Loucy (cell line): ENCODE results near the gene ADGRF3.
"Not testable (repeated sequence)": the region's sequence is repeated elsewhere in the genome, so short reads cannot be mapped to it uniquely, and the experiment has no call there.

Experiments
- EZH2phosphoT487 ChIP-seq: fragments of 200-600 bp; IDR thresholded peaks from 2 replicates; pipeline ENCODE4 v1.6.1; 2018; ENCODE audit warnings: antibody characterized with exemption, mild to moderate bottlenecking, moderate library complexity, borderline replicate concordance
- TF ChIP-seq, protein P1 (sequence below): fragments of 200-600 bp; sonication (generic); conservative IDR thresholded peaks from 2 replicates; pipeline ENCODE4 v1.5.1; 2014; ENCODE audit warnings: mild to moderate bottlenecking, antibody characterized with exemption, low read length

DNA sequence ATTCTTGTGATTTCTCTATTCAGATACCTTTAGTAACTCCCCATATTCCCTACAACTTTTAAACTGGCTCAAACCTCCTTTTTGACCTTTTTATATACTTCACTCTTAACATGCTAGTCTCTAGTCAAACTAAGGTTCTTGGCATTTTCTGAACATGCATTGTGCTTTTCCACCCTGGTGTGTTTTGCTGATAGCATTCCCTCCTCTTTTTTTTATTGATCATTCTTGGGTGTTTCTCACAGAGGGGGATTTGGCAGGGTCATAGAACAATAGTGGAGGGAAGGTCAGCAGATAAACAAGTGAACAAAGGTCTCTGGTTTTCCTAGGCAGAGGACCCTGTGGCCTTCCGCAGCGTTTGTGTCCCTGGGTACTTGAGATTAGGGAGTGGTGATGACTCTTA lies 23.1 kb upstream of the ADGRF3 start:
- TF ChIP-seq, protein P1, sequence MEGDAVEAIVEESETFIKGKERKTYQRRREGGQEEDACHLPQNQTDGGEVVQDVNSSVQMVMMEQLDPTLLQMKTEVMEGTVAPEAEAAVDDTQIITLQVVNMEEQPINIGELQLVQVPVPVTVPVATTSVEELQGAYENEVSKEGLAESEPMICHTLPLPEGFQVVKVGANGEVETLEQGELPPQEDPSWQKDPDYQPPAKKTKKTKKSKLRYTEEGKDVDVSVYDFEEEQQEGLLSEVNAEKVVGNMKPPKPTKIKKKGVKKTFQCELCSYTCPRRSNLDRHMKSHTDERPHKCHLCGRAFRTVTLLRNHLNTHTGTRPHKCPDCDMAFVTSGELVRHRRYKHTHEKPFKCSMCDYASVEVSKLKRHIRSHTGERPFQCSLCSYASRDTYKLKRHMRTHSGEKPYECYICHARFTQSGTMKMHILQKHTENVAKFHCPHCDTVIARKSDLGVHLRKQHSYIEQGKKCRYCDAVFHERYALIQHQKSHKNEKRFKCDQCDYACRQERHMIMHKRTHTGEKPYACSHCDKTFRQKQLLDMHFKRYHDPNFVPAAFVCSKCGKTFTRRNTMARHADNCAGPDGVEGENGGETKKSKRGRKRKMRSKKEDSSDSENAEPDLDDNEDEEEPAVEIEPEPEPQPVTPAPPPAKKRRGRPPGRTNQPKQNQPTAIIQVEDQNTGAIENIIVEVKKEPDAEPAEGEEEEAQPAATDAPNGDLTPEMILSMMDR = not testable (repeated sequence)
- not testable (repeated sequence) for TF ChIP-seq EZH2phosphoT487
